H9 (cell line): Measurements from ENCODE around the gene VRK3. TPM values are rescaled to one million over a fixed set of nuclear protein-coding genes. Genes with fewer than 3 reads are reported as not detected.

Experiments
- DNase-seq: peaks from one replicate; pipeline ENCODE4 v3.0.0-alpha.2; 2017
- H2AFZ ChIP-seq: one replicate; pipeline ENCODE4 v1.6.1; 2013; ENCODE audit warnings: mild to moderate bottlenecking, low read length, control low read depth, moderate library complexity
- H2AK5ac ChIP-seq: 2 replicates; pipeline ENCODE4 v1.6.1; 2013; ENCODE audit warnings: low read length, control low read depth, mixed read lengths; ENCODE audit not compliant: insufficient read length
- H2BK120ac ChIP-seq: one replicate; pipeline ENCODE4 v1.6.1; 2013; ENCODE audit warnings: low read depth, mild to moderate bottlenecking, low read length, control low read depth, inconsistent platforms; ENCODE audit not compliant: poor library complexity, severe bottlenecking
- H2BK12ac ChIP-seq: 2 replicates; pipeline ENCODE4 v1.6.1; 2013; ENCODE audit warnings: low read length, control low read depth, mixed read lengths, low read depth; ENCODE audit not compliant: insufficient read length
- H2BK15ac ChIP-seq: 2 replicates; pipeline ENCODE4 v1.6.1; 2013; ENCODE audit warnings: low read depth, low read length, control low read depth
- H2BK20ac ChIP-seq: one replicate; pipeline ENCODE4 v1.6.1; 2013; ENCODE audit warnings: low read depth, mild to moderate bottlenecking, low read length, control low read depth, inconsistent platforms; ENCODE audit not compliant: poor library complexity, severe bottlenecking
- H2BK5ac ChIP-seq: 2 replicates; pipeline ENCODE4 v1.6.1; 2013; ENCODE audit warnings: low read length, control low read depth, mixed read lengths; ENCODE audit not compliant: insufficient read length
- H3K14ac ChIP-seq: 2 replicates; pipeline ENCODE4 v1.6.1; 2013; ENCODE audit warnings: low read length, control low read depth; ENCODE audit not compliant: insufficient read depth
- H3K18ac ChIP-seq: 2 replicates; pipeline ENCODE4 v1.6.1; 2013; ENCODE audit warnings: low read depth, mild to moderate bottlenecking, mixed read lengths, low read length, control low read depth; ENCODE audit not compliant: insufficient read length
- H3K23ac ChIP-seq: 2 replicates; pipeline ENCODE4 v1.6.1; 2013; ENCODE audit warnings: low read length, control low read depth, mixed read lengths, low read depth; ENCODE audit not compliant: insufficient read length
- H3K23me2 ChIP-seq: 2 replicates; pipeline ENCODE4 v1.6.1; 2013; ENCODE audit warnings: low read depth, mild to moderate bottlenecking, mixed read lengths, low read length, control low read depth; ENCODE audit not compliant: insufficient read length, poor library complexity, severe bottlenecking
- H3K27ac ChIP-seq: 2 replicates; pipeline ENCODE4 v1.5.1; 2013; ENCODE audit warnings: low read length, control low read depth, mixed read lengths, low read depth; ENCODE audit not compliant: insufficient read length
- H3K27me3 ChIP-seq: 2 replicates; pipeline ENCODE4 v1.6.1; 2013; ENCODE audit warnings: low read length, control low read depth, inconsistent platforms; ENCODE audit not compliant: insufficient read depth
- H3K4ac ChIP-seq: 2 replicates; pipeline ENCODE4 v1.6.1; 2013; ENCODE audit warnings: low read depth, mild to moderate bottlenecking, control low read depth, inconsistent platforms, low read length, moderate library complexity
- H3K4me1 ChIP-seq: 2 replicates; pipeline ENCODE4 v1.6.1; 2013; ENCODE audit warnings: low read length, control low read depth, inconsistent platforms; ENCODE audit not compliant: insufficient read depth
- H3K4me2 ChIP-seq: 2 replicates; pipeline ENCODE4 v1.6.1; 2013; ENCODE audit warnings: low read length, control low read depth, mixed read lengths; ENCODE audit not compliant: insufficient read length, insufficient read depth
- H3K56ac ChIP-seq: 2 replicates; pipeline ENCODE4 v1.6.1; 2013; ENCODE audit warnings: low read depth, mild to moderate bottlenecking, mixed read lengths, low read length, control low read depth; ENCODE audit not compliant: insufficient read length
- H3K79me1 ChIP-seq: 2 replicates; pipeline ENCODE4 v1.6.1; 2013; ENCODE audit warnings: low read depth, mild to moderate bottlenecking, moderate library complexity, low read length, control low read depth, inconsistent platforms; ENCODE audit not compliant: insufficient read depth, poor library complexity, severe bottlenecking
- H3K79me2 ChIP-seq: 2 replicates; pipeline ENCODE4 v1.6.1; 2013; ENCODE audit warnings: low read length, control low read depth, inconsistent platforms; ENCODE audit not compliant: insufficient read depth
- H3K9ac ChIP-seq: 2 replicates; pipeline ENCODE4 v1.6.1; 2013; ENCODE audit warnings: low read length, control low read depth, mixed read lengths; ENCODE audit not compliant: insufficient read length; ENCODE audit errors: extremely low read depth
- H3K9me3 ChIP-seq: one replicate; pipeline ENCODE4 v1.6.1; 2013; ENCODE audit warnings: low read depth, low read length, inconsistent platforms; ENCODE audit not compliant: control insufficient read depth
- H3T11ph ChIP-seq: one replicate; pipeline ENCODE4 v1.6.1; 2013; ENCODE audit warnings: mild to moderate bottlenecking, low read length, control low read depth, inconsistent platforms
- H4K20me1 ChIP-seq: one replicate; pipeline ENCODE4 v1.6.1; 2013; ENCODE audit not compliant: control insufficient read depth, insufficient read length, insufficient read depth
- H4K5ac ChIP-seq: 2 replicates; pipeline ENCODE4 v1.6.1; 2013; ENCODE audit warnings: low read depth, mild to moderate bottlenecking, mixed read lengths, low read length, control low read depth; ENCODE audit not compliant: insufficient read length
- H4K8ac ChIP-seq: replicated peaks from 2 replicates; pipeline ENCODE4 v1.6.1; 2013; ENCODE audit warnings: low read length, control low read depth, mixed read lengths, low read depth; ENCODE audit not compliant: insufficient read length
- H4K91ac ChIP-seq: 2 replicates; pipeline ENCODE4 v1.6.1; 2013; ENCODE audit warnings: low read depth, mild to moderate bottlenecking, moderate library complexity, mixed read lengths, low read length, control low read depth; ENCODE audit not compliant: insufficient read length
- H3K27ac Mint-ChIP-seq, 3 experiments: 2 replicates in 2 of 3; 3 replicates in 1 of 3; pipeline ENCODE4 v1.8.0; 2020 to 2021; ENCODE audit warnings: mixed read lengths in 3 of 3, mild to moderate bottlenecking in 1 of 3, moderate library complexity in 1 of 3
- H3K27me3 Mint-ChIP-seq: 2 replicates; pipeline ENCODE4 v1.8.0; 2021; ENCODE audit warnings: low read depth, mild to moderate bottlenecking, moderate library complexity, mixed read lengths
- H3K36me3 Mint-ChIP-seq, 3 experiments: 2 replicates in 2 of 3; 3 replicates in 1 of 3; pipeline ENCODE4 v1.8.0; 2020 to 2021; ENCODE audit warnings: low read depth in 3 of 3, mixed read lengths in 3 of 3; ENCODE audit not compliant: insufficient read depth in 1 of 3
- H3K4me1 Mint-ChIP-seq, 2 experiments: 2 replicates each; pipeline ENCODE4 v1.8.0; 2020; ENCODE audit warnings: mixed read lengths in 2 of 2
- H3K4me3 Mint-ChIP-seq, 2 experiments: 2 replicates in 1 of 2; 3 replicates in 1 of 2; pipeline ENCODE4 v1.8.0; 2020 to 2021; ENCODE audit warnings: mild to moderate bottlenecking in 2 of 2, mixed read lengths in 2 of 2, moderate library complexity in 1 of 2
- H3K9me3 Mint-ChIP-seq, 2 experiments: 2 replicates in 1 of 2; 3 replicates in 1 of 2; pipeline ENCODE4 v1.8.0; 2020; ENCODE audit warnings: mild to moderate bottlenecking in 2 of 2, mixed read lengths in 2 of 2, moderate library complexity in 1 of 2
- CTCF ChIP-seq: fragments of 200-600 bp; sonication (generic); conservative IDR thresholded peaks from 3 replicates; pipeline ENCODE4 v1.8.0; 2021; ENCODE audit warnings: antibody characterized with exemption, mild to moderate bottlenecking
- WGBS: extraction: QIAGEN DNeasy Blood & Tissue Kit; methylation state at CpG from one replicate; pipeline ENCODE4 v1.1.7; 2013; ENCODE audit warnings: missing lambda C conversion rate, low lambda C conversion rate, mixed read lengths; ENCODE audit not compliant: insufficient read length; ENCODE audit errors: extremely low coverage; 5-methylcytosine and 5-hydroxymethylcytosine counted together
- total RNA-seq: library from RNA; stranded (reverse); gene quantifications from 2 replicates; pipeline ENCODE4 v1.2.1, GENCODE V29; 2021

VRK3 gene
- total RNA-seq, 1 experiment from 2014 or later, result 33.5 TPM

- Histone ChIP-seq H3K9ac (no peak overlapping the region), H3T11ph (no peak overlapping the region), H3K23me2 (no peaks in the 10 kb centered on the region), H4K91ac (no peak overlapping the region), H3K4ac (no peak overlapping the region), H2BK5ac (no peak overlapping the region), H3K27me3 (no peaks in the 10 kb centered on the region), H3K27ac (no peak overlapping the region), H3K9me3 (peaks cover 15% of the 10 kb centered on the region), H4K20me1 (no peaks in the 10 kb centered on the region), H4K5ac (no peak overlapping the region), H2BK12ac (no peak overlapping the region), H3K18ac (no peak overlapping the region), H2AK5ac (no peak overlapping the region), H2BK15ac (no peak overlapping the region), H3K4me2 (no peak overlapping the region), H2BK120ac (no peak overlapping the region), H3K56ac (no peak overlapping the region), H2BK20ac (no peak overlapping the region), H3K79me2 (no peaks in the 10 kb centered on the region), H3K14ac (no peak overlapping the region), H3K79me1 (no peaks in the 10 kb centered on the region), H2AFZ (no peak overlapping the region), H3K23ac (no peak overlapping the region), H3K4me1 (no peaks in the 10 kb centered on the region), H4K8ac (no peak overlapping the region)
- Mint-ChIP-seq H3K4me1 (peaks cover 3 to 6% of the 10 kb centered on the region in 2 experiments; a peak in 3 of 4 replicates), H3K4me3 (no peak overlapping the region), H3K27ac (no peak overlapping the region), H3K9me3 (peaks cover 45 to 62% of the 10 kb centered on the region in 2 experiments), H3K27me3 (no peaks in the 10 kb centered on the region; the same call in 1 of the 2 replicates), H3K36me3 (peaks cover 5 to 8% (median 7%) of the 10 kb centered on the region in 3 experiments)
- DNase-seq, result no peak
- no CpG with 5 or more reads among the region's 4 CpGs for WGBS
- no peak for TF ChIP-seq CTCF
Measured at GRCh38 chr19:50053119-50053518, 27.9 kb upstream of the VRK3 start.
